Activated naive CD8-positive, alpha-beta T cell (primary cell): ENCODE data around the gene USP6NL.

Source experiments
- H3K27ac Mint-ChIP-seq: one replicate; pipeline ENCODE4 v1.8.0; 2021; ENCODE audit warnings: mixed read lengths
- H3K27me3 Mint-ChIP-seq: one replicate; pipeline ENCODE4 v1.8.0; 2021; ENCODE audit warnings: mixed read lengths
- H3K36me3 Mint-ChIP-seq: one replicate; pipeline ENCODE4 v1.8.0; 2021; ENCODE audit warnings: mixed read lengths
- H3K4me1 Mint-ChIP-seq: one replicate; pipeline ENCODE4 v1.8.0; 2021; ENCODE audit warnings: low read depth, mixed read lengths
- H3K4me3 Mint-ChIP-seq: one replicate; pipeline ENCODE4 v1.8.0; 2021; ENCODE audit warnings: mild to moderate bottlenecking, mixed read lengths
- H3K9me3 Mint-ChIP-seq: one replicate; pipeline ENCODE4 v1.8.0; 2021; ENCODE audit warnings: low read depth, mixed read lengths

Gene USP6NL

GRCh38 chr10:11416974-11417373 lies 194.5 kb downstream of the USP6NL start:
- Mint-ChIP-seq H3K4me3 (no peak overlapping the region), H3K36me3 (peaks cover 16% of the 10 kb centered on the region), H3K27me3 (no peaks in the 10 kb centered on the region)

GRCh38 chr10:11415095-11415494 lies 196.4 kb downstream of the USP6NL start:
- no peak overlapping the region for H3K4me3 Mint-ChIP-seq
- peaks cover 7% of the 10 kb centered on the region for H3K4me1 Mint-ChIP-seq
- peaks cover 16% of the 10 kb centered on the region for H3K36me3 Mint-ChIP-seq
- H3K27me3 Mint-ChIP-seq, result no peaks in the 10 kb centered on the region
- H3K9me3 Mint-ChIP-seq, result peaks cover 14% of the 10 kb centered on the region
- no peak overlapping the region for H3K27ac Mint-ChIP-seq

More at GRCh38 chr10:11416974-11417373, 194.5 kb downstream of the USP6NL start:
- Mint-ChIP-seq H3K4me1 (peaks cover 7% of the 10 kb centered on the region), H3K27ac (no peak overlapping the region), H3K9me3 (peaks cover 29% of the 10 kb centered on the region)

- Mint-ChIP-seq H3K9me3 (peaks cover 10% of the 10 kb centered on the region), H3K36me3 (peaks cover 14% of the 10 kb centered on the region), H3K4me3 (no peak overlapping the region), H3K4me1 (peaks cover 7% of the 10 kb centered on the region), H3K27me3 (no peaks in the 10 kb centered on the region), H3K27ac (no peak overlapping the region)
Observed at GRCh38 chr10:11414314-11415038, 197.0 kb downstream of the USP6NL start.

- H3K27ac Mint-ChIP-seq, result no peak overlapping the region
- no peak overlapping the region for H3K4me3 Mint-ChIP-seq
- H3K9me3 Mint-ChIP-seq, result peaks cover 8% of the 10 kb centered on the region
- H3K27me3 Mint-ChIP-seq, result no peaks in the 10 kb centered on the region
- peaks cover 24% of the 10 kb centered on the region for H3K4me1 Mint-ChIP-seq
- H3K36me3 Mint-ChIP-seq, result peaks cover 14% of the 10 kb centered on the region
Observed at GRCh38 chr10:11411926-11412545, 199.4 kb downstream of the USP6NL start.

- peaks cover 14% of the 10 kb centered on the region for H3K36me3 Mint-ChIP-seq
- H3K27ac Mint-ChIP-seq, result no peak overlapping the region
- H3K4me1 Mint-ChIP-seq, result peaks cover 32% of the 10 kb centered on the region
- H3K27me3 Mint-ChIP-seq, result no peaks in the 10 kb centered on the region
- no peak overlapping the region for H3K4me3 Mint-ChIP-seq
- peaks cover 8% of the 10 kb centered on the region for H3K9me3 Mint-ChIP-seq
Observed at GRCh38 chr10:11409357-11409756, 202.1 kb downstream of the USP6NL start.

- peaks cover 14% of the 10 kb centered on the region for H3K36me3 Mint-ChIP-seq
- H3K4me3 Mint-ChIP-seq, result no peak overlapping the region
- no peak overlapping the region for H3K27ac Mint-ChIP-seq
- H3K4me1 Mint-ChIP-seq, result peaks cover 42% of the 10 kb centered on the region
- H3K27me3 Mint-ChIP-seq, result no peaks in the 10 kb centered on the region
- H3K9me3 Mint-ChIP-seq, result peaks cover 8% of the 10 kb centered on the region
Observed at GRCh38 chr10:11407939-11408338, 203.5 kb downstream of the USP6NL start.

- Mint-ChIP-seq H3K27ac (no peak overlapping the region), H3K36me3 (peaks cover 5% of the 10 kb centered on the region), H3K4me1 (peaks cover 53% of the 10 kb centered on the region)
Observed at GRCh38 chr10:11406746-11407145, 204.7 kb downstream of the USP6NL start.

GRCh38 chr10:11404901-11405300 lies 206.5 kb downstream of the USP6NL start:
- Mint-ChIP-seq H3K27me3 (no peaks in the 10 kb centered on the region), H3K9me3 (peaks cover 3% of the 10 kb centered on the region), H3K27ac (no peak overlapping the region), H3K4me3 (no peak overlapping the region), H3K36me3 (peaks cover 3% of the 10 kb centered on the region), H3K4me1 (peaks cover 71% of the 10 kb centered on the region)

More at GRCh38 chr10:11406746-11407145, 204.7 kb downstream of the USP6NL start:
- no peak overlapping the region for H3K4me3 Mint-ChIP-seq
- H3K9me3 Mint-ChIP-seq, result peaks cover 3% of the 10 kb centered on the region
- H3K27me3 Mint-ChIP-seq, result no peaks in the 10 kb centered on the region
